Ovary (tissue), 3 donors: ENCODE results near the gene PAK4.

Experiments used
- CTCF ChIP-seq, 3 donors: fragments of 450-650 bp in 2 of 3; fragments of 200-600 bp in 1 of 3; IDR thresholded peaks; one replicate each; pipeline versions ENCODE4 v1.5.1 to v1.8.0; 2016 to 2022; ENCODE audit warnings: antibody characterized with exemption in 3 of 3, mild to moderate bottlenecking in 1 of 3
- EP300 ChIP-seq: sonication (generic); formaldehyde crosslinking; IDR thresholded peaks from one replicate; pipeline ENCODE4 v1.6.1; 2017; ENCODE audit warnings: antibody characterized with exemption
- POLR2A ChIP-seq: fragments of 450-650 bp; IDR thresholded peaks from one replicate; pipeline ENCODE4 v1.6.1; 2017; ENCODE audit warnings: antibody characterized with exemption, mild to moderate bottlenecking, moderate library complexity
- donor health status: DM: no; HTN: no; CAD: no.

- TF ChIP-seq CTCF (IDR thresholded peaks at IDR 0.05) (no peak), EP300 (no peak), POLR2A (no peak)
Observed at GRCh38 chr19:39200803-39201115, 75.2 kb downstream of the PAK4 start.
